HG02981 (cell line): Measurements from ENCODE around the gene PRIM2.
A peak's percentile ranks its signal among the peaks of the same experiment; 100 is the strongest.
"Not testable (repeated sequence)": the region's sequence is repeated elsewhere in the genome, so short reads cannot be mapped to it uniquely, and the experiment has no call there.

Experiments
- ATAC-seq: cut with Tn5 transposase; IDR thresholded peaks from one replicate; pipeline ENCODE4 v1.9.1; 2021; ENCODE audit warnings: mild to moderate bottlenecking, moderate library complexity; ENCODE audit not compliant: unreplicated experiment

Gene PRIM2

GRCh38 chr6:57444787-57445186 lies 127.4 kb downstream of the PRIM2 start:
- ATAC-seq, result not testable (repeated sequence)

GRCh38 chr6:57445379-57445778 lies 127.9 kb downstream of the PRIM2 start:
- ATAC-seq, result peak; percentile 40

- ATAC-seq, result peak; percentile 57
Measured at GRCh38 chr6:57445790-57446468, 128.5 kb downstream of the PRIM2 start.

GRCh38 chr6:57449496-57450066 lies 132.2 kb downstream of the PRIM2 start:
- not testable (repeated sequence) for ATAC-seq

GRCh38 chr6:57459781-57460180 lies 142.4 kb downstream of the PRIM2 start:
- not testable (repeated sequence) for ATAC-seq

- ATAC-seq, result not testable (repeated sequence)
Measured at GRCh38 chr6:57461022-57461421, 143.6 kb downstream of the PRIM2 start.

- not testable (repeated sequence) for ATAC-seq
Measured at GRCh38 chr6:57463809-57464208, 146.4 kb downstream of the PRIM2 start.

GRCh38 chr6:57465968-57466367 lies 148.5 kb downstream of the PRIM2 start:
- not testable (repeated sequence) for ATAC-seq

- no peak for ATAC-seq
Measured at GRCh38 chr6:57469072-57469471, 151.6 kb downstream of the PRIM2 start.

GRCh38 chr6:57470148-57470547 lies 152.7 kb downstream of the PRIM2 start:
- not testable (repeated sequence) for ATAC-seq

GRCh38 chr6:57471314-57471864 lies 154.0 kb downstream of the PRIM2 start:
- ATAC-seq, result not testable (repeated sequence)

- not testable (repeated sequence) for ATAC-seq
Measured at GRCh38 chr6:57472861-57473362, 155.5 kb downstream of the PRIM2 start.

GRCh38 chr6:57474862-57475475 lies 157.5 kb downstream of the PRIM2 start:
- ATAC-seq, result not testable (repeated sequence)

- not testable (repeated sequence) for ATAC-seq
Measured at GRCh38 chr6:57475656-57476055, 158.2 kb downstream of the PRIM2 start.

- not testable (repeated sequence) for ATAC-seq
Measured at GRCh38 chr6:57480194-57480593, 162.8 kb downstream of the PRIM2 start.

- not testable (repeated sequence) for ATAC-seq
Measured at GRCh38 chr6:57481121-57481520, 163.7 kb downstream of the PRIM2 start.

- not testable (repeated sequence) for ATAC-seq
Measured at GRCh38 chr6:57482471-57482870, 165.0 kb downstream of the PRIM2 start.

- not testable (repeated sequence) for ATAC-seq
Measured at GRCh38 chr6:57486494-57487081, 169.2 kb downstream of the PRIM2 start.

- ATAC-seq, result not testable (repeated sequence)
Measured at GRCh38 chr6:57488551-57488950, 171.1 kb downstream of the PRIM2 start.

- ATAC-seq, result not testable (repeated sequence)
Measured at GRCh38 chr6:57489887-57490286, 172.5 kb downstream of the PRIM2 start.

GRCh38 chr6:57491795-57492194 lies 174.4 kb downstream of the PRIM2 start:
- not testable (repeated sequence) for ATAC-seq
